Lower lobe of right lung (tissue), 2 donors: Measurements from ENCODE around the gene TENM3. TPM values are rescaled to one million over a fixed set of nuclear protein-coding genes. Genes with fewer than 3 reads are reported as not detected.
"Not testable (repeated sequence)": the region's sequence is repeated elsewhere in the genome, so short reads cannot be mapped to it uniquely, and the experiment has no call there.

Source experiments
- ATAC-seq, 2 donors: fragments of 200-7000 bp; cut with Tn5 transposase; one replicate each; pipeline ENCODE4 v1.9.1; 2020 to 2022; ENCODE audit warnings: mild to moderate bottlenecking in 2 of 2, moderate library complexity in 2 of 2
- DNase-seq: peaks from one replicate; pipeline ENCODE4 v3.0.0-alpha.2; 2020
- H3K27ac ChIP-seq: fragments of 200-600 bp; one replicate; pipeline ENCODE4 v1.8.0; 2022
- H3K27me3 ChIP-seq: fragments of 200-600 bp; one replicate; pipeline ENCODE4 v1.8.0; 2022; ENCODE audit warnings: low read depth
- H3K36me3 ChIP-seq: fragments of 200-600 bp; one replicate; pipeline ENCODE4 v1.8.0; 2022; ENCODE audit warnings: mild to moderate bottlenecking
- H3K4me1 ChIP-seq: fragments of 200-600 bp; one replicate; pipeline ENCODE4 v1.8.0; 2022
- H3K4me3 ChIP-seq: fragments of 200-600 bp; one replicate; pipeline ENCODE4 v1.8.0; 2022; ENCODE audit warnings: mild to moderate bottlenecking
- H3K9me3 ChIP-seq: fragments of 200-600 bp; one replicate; pipeline ENCODE4 v1.8.0; 2022
- CTCF ChIP-seq: fragments of 200-600 bp; IDR thresholded peaks from one replicate; pipeline ENCODE4 v1.8.0; 2022; ENCODE audit warnings: antibody characterized with exemption, mild to moderate bottlenecking
- intact Hi-C: fragments of 100-400 bp; cut with DNase I; formaldehyde crosslinking; loops from one replicate; pipeline ENCODE4 v1.11.0; 2022
- long read RNA-seq: library from polyadenylated mRNA; unstranded; transcript quantifications from one replicate; pipeline ENCODE4 v2.0.0, GENCODE V29; 2021
- total RNA-seq: library from RNA; stranded (reverse); fragmentation: NEBNext Ultra II Directional; extraction: Animal tissue kit (Norgen Biotek cat#: 25700); gene quantifications from one replicate; pipeline ENCODE4 v1.2.1, GENCODE V29; 2021
- donor health status: DM: no; HTN: yes; CAD: no; lungs with severe emphysema.

The TENM3 gene
- total RNA-seq: 1.9 TPM
- long read RNA-seq, partial matches to known transcripts: 3 of 5 reads
- long read RNA-seq, other reads (novel, unspliced or antisense): 2 of 5 reads

- DNase-seq, ATAC-seq, H3K4me3 ChIP-seq, H3K4me1 ChIP-seq, H3K36me3 ChIP-seq, H3K27ac ChIP-seq, H3K9me3 ChIP-seq, H3K27me3 ChIP-seq, intact Hi-C loops: not testable (repeated sequence)
Measured at GRCh38 chr4:182243204-182243603, at the start of gene TENM3. TENM3 (plus strand) TSS chr4:182243402; CDS start chr4:182324021, 80,619 bp downstream.

- DNase-seq (no peak), ATAC-seq (no peak)
- H3K27me3 ChIP-seq: no peaks in the 10 kb centered on the region
- H3K36me3 ChIP-seq: no peaks in the 10 kb centered on the region
- H3K27ac ChIP-seq: no peak overlapping the region
- intact Hi-C loops: no loop called here
- no peaks in the 10 kb centered on the region for H3K9me3 ChIP-seq
- H3K4me1 ChIP-seq: no peaks in the 10 kb centered on the region
- TF ChIP-seq CTCF: no peak
- H3K4me3 ChIP-seq: no peak overlapping the region
Measured at GRCh38 chr4:182194091-182194824, 48.9 kb upstream of the TENM3 start.

GRCh38 chr4:182197611-182198010 is 45.6 kb upstream of the TENM3 start:
- Histone ChIP-seq H3K27me3 (no peaks in the 10 kb centered on the region), H3K36me3 (no peaks in the 10 kb centered on the region), H3K27ac (no peak overlapping the region), H3K4me3 (no peak overlapping the region), H3K9me3 (no peaks in the 10 kb centered on the region), H3K4me1 (no peaks in the 10 kb centered on the region)
- intact Hi-C loops: no loop called here
- no peak for TF ChIP-seq CTCF
- ATAC-seq: no peak
- DNase-seq: no peak

GRCh38 chr4:182201871-182202270 is 41.3 kb upstream of the TENM3 start:
- Histone ChIP-seq H3K4me1 (no peaks in the 10 kb centered on the region), H3K27me3 (no peaks in the 10 kb centered on the region), H3K9me3 (no peaks in the 10 kb centered on the region), H3K27ac (no peak overlapping the region), H3K4me3 (no peak overlapping the region), H3K36me3 (no peaks in the 10 kb centered on the region)
- intact Hi-C loops: no loop called here
- TF ChIP-seq CTCF: no peak
- DNase-seq (no peak), ATAC-seq (no peak)

- DNase-seq: no peak
- no peaks in the 10 kb centered on the region for H3K36me3 ChIP-seq
- ATAC-seq: no peak
- no peak overlapping the region for H3K27ac ChIP-seq
- no peaks in the 10 kb centered on the region for H3K27me3 ChIP-seq
- no peaks in the 10 kb centered on the region for H3K4me1 ChIP-seq
- H3K9me3 ChIP-seq: no peaks in the 10 kb centered on the region
- intact Hi-C loops: no loop called here
- no peak overlapping the region for H3K4me3 ChIP-seq
- no peak for TF ChIP-seq CTCF
Measured at GRCh38 chr4:182202650-182203049, 40.6 kb upstream of the TENM3 start.

GRCh38 chr4:182203872-182204411 is 39.3 kb upstream of the TENM3 start:
- no peaks in the 10 kb centered on the region for H3K36me3 ChIP-seq
- no peaks in the 10 kb centered on the region for H3K27me3 ChIP-seq
- intact Hi-C loops: no loop called here
- H3K27ac ChIP-seq: no peak overlapping the region
- ATAC-seq (no peak), DNase-seq (no peak)
- no peaks in the 10 kb centered on the region for H3K9me3 ChIP-seq
- no peak for TF ChIP-seq CTCF
- H3K4me1 ChIP-seq: no peaks in the 10 kb centered on the region
- no peak overlapping the region for H3K4me3 ChIP-seq
